GM19372 (cell line): ENCODE data around the gene HMX1.

Experiments
- ATAC-seq: cut with Tn5 transposase; IDR thresholded peaks from one replicate; pipeline ENCODE4 v1.9.1; 2021; ENCODE audit warnings: mild to moderate bottlenecking, low read depth, moderate library complexity; ENCODE audit not compliant: unreplicated experiment

Gene HMX1

DNA sequence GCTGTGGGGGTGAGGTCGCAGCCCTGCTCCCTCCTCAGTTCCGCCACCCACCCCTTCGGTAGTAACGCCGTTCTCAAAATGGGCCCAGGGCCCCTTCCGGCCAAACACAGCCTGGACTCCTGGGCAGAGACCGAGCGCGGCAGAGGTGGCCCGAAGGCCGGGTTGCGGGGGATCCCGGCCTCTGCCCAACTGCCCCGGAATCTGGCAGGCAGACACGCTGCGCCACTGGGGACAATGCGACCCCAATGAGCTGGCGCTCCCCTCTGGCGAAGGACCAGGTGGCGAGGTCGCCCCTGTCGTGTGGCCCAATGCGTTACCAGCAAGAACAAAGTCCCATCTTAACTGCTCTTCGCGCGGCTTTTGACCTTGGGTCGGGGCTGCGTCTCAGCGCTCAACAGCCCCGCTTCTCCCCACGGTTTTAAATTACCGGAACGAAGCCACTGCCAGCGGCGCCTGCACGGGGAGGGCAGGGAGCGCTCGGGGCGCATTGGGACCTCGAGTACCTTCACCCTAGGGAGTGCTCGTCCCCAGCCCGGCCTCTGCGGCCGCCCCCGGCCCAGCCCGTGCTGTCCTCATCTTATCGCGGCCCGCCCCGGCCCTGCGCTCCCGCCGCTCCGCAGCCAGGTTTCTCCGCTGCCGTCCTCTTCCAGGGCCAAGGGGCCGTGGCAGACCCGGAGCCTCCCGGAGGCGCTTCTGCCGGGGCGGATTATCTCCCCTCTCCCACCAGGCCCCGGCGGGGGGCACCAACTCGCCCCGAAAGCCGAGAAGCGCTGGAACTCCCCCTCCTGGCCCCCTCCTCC is 22.2 kb upstream of the HMX1 start:
- ATAC-seq, result no peak

GRCh38 chr4:8893227-8893623 is 21.6 kb upstream of the HMX1 start:
- ATAC-seq, result no peak

DNA sequence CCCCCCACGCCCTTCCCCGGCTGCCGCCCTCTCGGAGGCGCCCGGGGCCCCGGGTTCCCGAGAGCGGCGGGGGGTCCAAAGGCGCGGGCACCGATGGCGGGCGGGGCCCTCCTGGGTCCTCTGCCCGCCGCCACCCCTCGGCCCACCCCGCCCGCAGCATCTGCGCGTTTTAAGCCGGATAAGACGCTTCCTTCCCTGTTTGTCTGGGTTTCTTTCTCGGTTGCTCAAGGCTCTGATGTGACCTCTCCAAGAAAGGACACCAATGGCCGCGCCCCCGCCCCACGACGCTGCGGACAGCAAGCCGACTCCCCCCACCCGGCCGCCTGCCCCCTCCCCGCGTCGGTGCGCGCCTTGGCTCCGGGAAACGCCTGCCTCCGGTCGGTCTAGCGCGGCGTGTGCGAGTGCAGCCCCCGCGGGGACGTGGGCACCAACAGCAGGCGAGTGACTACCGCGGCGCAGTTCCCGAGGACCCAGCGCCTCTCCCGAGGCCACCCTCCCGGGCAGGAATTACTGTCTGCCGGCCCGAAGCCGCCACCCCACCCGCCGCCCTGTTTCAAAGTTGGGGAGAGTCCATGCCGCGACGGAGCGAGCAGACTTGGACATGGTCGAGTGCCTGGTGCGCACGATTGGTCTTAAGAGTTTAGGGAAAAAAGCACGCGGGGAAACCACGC is 21.1 kb upstream of the HMX1 start:
- no peak for ATAC-seq

DNA sequence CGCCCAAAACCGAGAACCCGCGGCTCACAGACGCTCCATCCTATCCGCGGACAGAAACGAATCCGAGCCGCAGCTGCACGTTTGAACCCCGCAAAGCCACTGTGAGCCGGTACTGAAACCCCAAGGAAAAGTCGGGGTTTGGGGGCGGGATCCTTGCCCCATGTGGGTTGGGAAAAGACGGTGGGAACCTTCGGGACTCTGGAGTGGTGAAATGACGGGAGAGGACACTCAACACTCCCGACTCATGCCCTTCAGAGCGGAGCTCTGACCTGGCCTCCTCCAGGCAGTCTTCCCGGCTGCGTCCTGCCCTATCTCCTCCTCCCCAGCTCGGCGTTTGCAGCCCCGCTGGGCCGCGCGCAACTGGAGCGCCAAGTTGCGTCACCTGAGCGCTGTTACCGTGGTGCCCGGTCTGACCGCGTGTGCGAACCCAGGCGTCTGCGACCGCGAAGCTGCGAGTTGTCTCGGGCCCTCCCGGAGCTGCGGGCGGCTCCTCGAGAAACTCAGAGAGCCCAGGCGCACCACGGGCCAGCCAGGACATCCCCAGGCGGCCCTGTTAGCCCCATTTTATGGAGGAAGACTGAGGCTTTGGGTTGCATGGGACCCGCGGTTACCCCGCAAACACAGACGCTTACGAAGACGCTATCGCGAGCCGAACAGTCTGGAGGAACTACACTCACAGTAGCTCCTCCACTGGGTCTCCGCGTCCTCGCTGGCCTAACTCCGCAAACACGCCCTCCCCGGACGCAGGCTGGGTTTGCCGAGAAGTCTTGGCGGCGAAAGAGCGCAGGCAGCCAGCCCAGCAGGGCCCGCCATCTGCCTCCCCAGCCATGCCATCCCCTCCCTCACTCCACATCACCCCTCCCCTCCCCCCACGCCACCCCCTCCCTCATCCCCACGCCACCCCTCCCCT is 20.3 kb upstream of the HMX1 start:
- no peak for ATAC-seq

- no peak for ATAC-seq
Measured at GRCh38 chr4:8891255-8891645, 19.6 kb upstream of the HMX1 start.

- no peak for ATAC-seq
Measured at GRCh38 chr4:8888856-8889255, 17.2 kb upstream of the HMX1 start.

DNA sequence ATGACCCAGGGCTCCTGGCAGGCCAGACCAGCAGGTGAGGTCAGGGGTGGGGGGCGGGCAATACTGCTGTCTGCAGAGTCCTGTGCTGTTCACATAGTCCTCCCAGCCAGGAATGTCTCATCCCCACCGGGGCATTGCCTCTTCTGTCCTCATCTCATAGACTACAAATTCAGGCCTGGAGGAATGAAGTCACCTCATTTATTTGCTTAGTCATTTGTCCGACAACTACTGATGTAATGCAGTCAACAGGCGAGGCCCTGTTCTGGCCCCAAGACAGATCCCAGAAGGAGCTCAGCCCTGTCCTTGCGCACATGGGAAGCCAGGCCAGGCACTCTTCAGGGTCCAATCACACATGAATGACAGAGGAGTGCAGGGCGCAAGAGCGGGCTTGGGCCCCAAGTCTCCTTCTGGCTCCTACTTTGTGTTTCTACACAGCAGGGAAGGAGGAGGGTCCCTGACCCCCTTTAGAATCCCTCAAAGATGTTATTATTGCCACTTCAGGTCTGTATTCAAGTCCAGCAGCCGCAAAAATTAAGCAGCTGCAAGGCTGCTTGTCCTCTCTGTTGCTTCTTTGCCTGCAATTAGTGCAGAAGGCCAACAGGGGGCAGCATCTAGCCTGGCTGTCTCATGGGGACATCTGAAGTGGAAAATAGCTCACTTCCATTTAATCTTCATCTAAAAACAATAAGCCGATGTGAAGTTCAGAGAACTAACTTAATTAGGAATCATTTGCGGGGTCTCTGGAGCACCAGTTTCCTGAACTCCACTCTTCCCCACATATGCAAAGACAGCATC is 15.2 kb upstream of the HMX1 start:
- no peak for ATAC-seq

GRCh38 chr4:8882239-8882638 is 10.6 kb upstream of the HMX1 start:
- ATAC-seq, result no peak

GRCh38 chr4:8880851-8881250 is 9.2 kb upstream of the HMX1 start:
- ATAC-seq, result no peak

DNA sequence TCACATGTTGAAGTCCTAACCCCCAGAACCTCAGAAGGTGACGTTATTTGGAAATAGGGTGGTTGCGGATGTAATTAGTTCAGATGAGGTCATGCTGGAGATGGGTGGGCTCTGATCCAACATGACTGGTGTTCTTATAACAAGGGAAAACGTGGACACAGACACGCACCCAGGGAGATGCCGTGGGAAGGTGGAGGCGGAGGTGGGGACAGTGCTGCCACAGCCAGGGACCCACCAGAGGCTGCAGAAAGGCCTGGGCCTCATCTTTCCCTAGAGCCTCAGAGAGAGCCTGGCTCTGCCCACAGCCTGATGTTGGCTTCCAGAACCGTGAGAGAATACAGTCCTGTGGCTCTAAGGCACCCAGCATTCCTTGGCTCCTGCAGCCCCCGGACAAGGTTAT is 7.9 kb upstream of the HMX1 start:
- ATAC-seq, result no peak

GRCh38 chr4:8878421-8878820 is 6.8 kb upstream of the HMX1 start:
- ATAC-seq, result no peak

DNA sequence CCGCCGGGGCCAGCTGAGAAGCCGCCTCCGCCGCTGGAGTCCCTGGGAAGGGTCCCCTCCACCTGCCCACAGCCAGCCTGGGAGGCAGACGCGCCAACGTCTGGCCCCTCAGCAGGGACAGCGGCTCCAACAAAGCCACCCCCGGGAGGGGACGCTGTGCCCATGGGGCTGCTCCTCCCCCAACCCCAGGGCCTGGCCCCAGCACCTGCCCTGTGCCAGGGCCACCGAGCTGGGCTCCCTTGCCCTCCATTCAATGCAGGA is 6.1 kb upstream of the HMX1 start:
- ATAC-seq, result no peak

- no peak for ATAC-seq
Measured at GRCh38 chr4:8876982-8877779, 5.5 kb upstream of the HMX1 start.

- no peak for ATAC-seq
Measured at GRCh38 chr4:8874896-8875680, 3.4 kb upstream of the HMX1 start.

DNA sequence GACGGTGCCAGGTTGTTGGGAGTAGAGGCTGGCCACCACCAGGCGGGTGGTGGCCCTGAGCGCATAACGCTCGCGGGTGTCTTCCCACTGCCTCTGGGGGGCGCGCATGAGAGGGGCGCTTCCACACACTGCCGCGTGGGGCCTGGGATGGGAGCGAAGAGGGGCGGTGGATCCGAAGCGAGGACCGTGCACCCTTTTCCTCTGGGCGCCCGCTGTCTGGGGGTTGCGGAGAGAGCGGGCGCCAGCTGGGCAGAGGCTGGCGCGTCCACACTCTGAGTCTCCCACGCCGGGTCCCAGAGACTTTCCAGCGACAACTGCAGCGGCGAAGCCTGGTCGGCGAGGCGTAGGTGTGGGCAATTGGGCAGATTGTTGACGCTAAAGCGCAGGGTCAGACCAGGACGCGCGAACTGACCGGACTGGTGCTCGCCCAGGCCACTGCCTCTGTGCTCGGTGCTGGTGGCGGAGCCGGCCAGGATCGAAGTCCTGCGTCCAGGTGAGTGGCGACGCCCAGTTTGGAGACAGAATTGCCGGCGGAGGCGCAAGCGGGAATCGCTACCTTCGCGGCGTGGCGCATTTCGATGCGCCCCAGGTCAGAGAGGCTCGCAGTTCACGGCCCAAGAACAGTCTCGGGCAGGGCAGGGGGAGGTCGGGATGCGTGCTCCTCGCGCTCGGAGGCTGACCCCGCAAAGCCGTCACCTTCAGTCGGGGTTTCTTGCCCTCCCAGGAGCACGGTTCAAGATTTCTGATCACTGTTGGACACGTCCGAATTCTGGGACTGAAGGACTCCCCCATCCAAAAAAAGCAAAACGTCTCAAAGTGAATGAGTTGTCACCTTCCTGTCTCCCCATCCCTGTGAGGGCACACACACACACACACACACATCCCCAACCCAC is 2.6 kb upstream of the HMX1 start:
- no peak for ATAC-seq

DNA sequence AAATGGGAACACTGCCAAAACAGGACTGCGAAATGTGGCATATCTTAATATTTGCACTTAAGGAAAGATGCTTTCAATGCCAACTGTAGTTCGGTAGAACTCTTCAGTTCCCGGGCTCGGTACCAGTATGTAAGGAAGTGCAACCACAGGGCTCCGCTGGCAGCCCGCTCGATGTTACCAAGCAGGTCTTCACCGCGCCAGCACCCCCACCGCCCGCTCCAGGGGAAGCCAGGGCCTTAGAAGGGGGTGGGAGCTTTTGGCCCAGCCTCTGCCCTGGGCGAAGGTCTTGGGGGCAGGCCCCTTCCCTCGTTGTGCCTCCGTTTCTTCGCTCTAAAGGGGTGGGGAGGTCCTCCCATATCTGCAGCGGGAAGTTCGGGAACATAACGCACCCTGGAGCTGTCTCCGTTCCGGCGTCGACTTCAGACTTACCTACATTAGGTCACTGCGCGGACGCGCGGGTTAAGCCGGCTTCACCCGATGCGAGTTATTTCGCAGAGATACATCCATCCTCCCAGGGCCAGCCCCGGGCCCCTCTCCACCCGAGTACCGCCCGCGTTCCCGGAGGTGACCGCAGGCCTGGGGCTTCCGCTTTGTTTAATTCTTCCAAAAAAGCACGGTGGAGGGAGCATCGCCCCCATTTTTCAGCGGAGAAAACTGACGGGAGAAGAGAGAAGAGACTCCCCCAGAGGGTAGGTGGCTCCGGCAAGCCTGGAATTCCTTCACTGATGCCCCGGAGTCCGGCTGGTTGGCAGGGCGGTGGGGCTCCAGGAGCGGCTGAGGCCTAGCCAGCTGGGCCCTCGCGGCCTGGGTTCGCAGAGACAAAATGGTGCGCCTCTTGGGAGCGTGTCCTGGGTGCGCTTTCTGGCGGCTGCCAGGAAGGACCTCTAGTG is 1.0 kb upstream of the HMX1 start:
- no peak for ATAC-seq
